ENCODE measurements around the gene FUZ.

- TF ChIP-seq EZH2 (IDR thresholded peaks at IDR 0.05) (no peak), POLR2AphosphoS5 (IDR thresholded peaks at IDR 0.05; ENCODE audit: borderline replicate concordance, low read depth, low read length) (no peak), FOXP2 (optimal IDR thresholded peaks at IDR 0.05; ENCODE audit: control extremely low read depth, extremely low read length, insufficient read depth) (no peak)
These were observed 40.8 kb upstream of the FUZ start for GRCh38 chr19:49853852-49854377.
